Subcutaneous adipose tissue (tissue), 4 donors: ENCODE data around the gene TNRC6A. TPM values are rescaled to one million over a fixed set of nuclear protein-coding genes. Genes with fewer than 3 reads are reported as not detected.

Experiments used
- total RNA-seq, 4 donors: library from RNA; depleted of rRNA; stranded (reverse); fragments of >200 nt; gene quantifications; one replicate each; pipeline ENCODE4 v1.1.0, GENCODE V29; 2016
- TF ChIP-seq, protein P1 (sequence below): fragments of 450-650 bp; IDR thresholded peaks from one replicate; pipeline ENCODE4 v1.5.1; 2016; ENCODE audit warnings: low read depth, mild to moderate bottlenecking, control low read depth, antibody characterized with exemption, moderate library complexity

TNRC6A gene
- total RNA-seq, 4 donors from 2014 or later: 52.4 to 72.9 (median 58.1) TPM

DNA sequence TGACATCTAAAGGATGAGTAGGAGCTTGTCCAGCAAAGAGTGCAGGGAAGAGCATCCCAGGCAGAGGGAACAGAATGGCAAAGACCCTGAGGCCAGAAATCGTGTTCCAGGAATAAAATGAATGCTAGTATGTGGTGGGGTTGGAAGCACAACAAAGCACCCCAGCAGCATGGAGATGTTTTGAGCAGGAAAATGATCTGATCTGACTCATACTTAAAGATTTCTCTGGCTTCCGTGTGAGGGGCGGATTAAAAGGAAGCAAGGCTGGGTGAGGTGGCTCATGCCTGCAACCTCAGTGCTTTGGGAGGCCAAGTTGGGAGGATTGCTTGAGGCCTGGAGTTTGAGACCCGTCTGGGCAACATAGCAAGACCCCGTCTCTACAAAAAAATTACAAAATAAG is 118.6 kb downstream of the TNRC6A start:
- TF ChIP-seq, protein P1, sequence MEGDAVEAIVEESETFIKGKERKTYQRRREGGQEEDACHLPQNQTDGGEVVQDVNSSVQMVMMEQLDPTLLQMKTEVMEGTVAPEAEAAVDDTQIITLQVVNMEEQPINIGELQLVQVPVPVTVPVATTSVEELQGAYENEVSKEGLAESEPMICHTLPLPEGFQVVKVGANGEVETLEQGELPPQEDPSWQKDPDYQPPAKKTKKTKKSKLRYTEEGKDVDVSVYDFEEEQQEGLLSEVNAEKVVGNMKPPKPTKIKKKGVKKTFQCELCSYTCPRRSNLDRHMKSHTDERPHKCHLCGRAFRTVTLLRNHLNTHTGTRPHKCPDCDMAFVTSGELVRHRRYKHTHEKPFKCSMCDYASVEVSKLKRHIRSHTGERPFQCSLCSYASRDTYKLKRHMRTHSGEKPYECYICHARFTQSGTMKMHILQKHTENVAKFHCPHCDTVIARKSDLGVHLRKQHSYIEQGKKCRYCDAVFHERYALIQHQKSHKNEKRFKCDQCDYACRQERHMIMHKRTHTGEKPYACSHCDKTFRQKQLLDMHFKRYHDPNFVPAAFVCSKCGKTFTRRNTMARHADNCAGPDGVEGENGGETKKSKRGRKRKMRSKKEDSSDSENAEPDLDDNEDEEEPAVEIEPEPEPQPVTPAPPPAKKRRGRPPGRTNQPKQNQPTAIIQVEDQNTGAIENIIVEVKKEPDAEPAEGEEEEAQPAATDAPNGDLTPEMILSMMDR: no peak

DNA sequence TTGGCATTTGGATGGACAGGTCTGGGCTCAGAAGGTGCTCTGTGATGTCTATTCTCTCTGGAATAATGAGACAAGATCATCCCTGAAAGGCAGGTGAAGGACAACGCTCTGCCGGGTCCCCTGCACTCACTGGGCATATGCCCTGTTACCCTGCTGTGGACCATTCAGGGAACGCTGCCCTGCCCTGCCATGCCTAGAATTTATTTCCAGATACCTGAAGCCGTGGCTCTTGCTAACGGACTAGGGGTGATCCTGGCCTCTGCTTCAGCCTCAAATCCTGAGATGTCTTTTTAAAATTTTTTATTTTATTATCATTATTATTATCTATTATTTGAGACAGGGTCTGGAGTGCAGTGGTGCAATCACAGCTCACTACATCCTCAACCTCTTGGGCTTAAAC is 120.2 kb downstream of the TNRC6A start:
- TF ChIP-seq, protein P1: no peak

DNA sequence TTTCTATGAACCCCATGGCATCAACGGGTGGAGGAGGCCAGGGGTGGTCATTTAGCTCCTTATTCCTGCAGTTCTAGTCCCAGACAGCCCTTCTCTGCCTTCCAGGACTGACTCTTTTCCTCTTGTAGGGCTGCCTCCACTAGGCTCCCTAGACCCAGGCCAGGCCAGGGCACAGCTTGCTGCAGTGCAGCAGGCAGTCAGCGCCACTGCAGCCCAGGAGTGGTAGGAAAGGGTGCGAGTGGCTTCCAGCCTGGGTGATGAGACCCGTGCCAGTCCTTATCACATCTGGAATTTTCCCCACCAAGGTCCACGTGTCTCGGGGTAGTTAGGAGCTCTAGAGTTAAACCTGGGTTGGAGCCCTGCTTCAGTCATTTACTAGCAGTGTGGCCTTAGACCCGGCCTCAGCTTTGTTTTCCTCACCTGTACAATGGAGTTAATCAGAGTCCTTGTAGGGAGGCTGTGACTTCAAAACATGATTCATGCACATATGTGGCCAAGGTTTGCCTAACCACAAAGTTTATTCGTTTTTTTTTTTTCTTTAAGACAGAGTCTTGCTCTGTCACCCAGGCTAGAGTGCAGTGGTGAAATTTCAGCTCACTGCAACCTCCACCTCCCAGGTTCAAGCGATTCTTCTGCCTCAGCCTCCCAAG is 121.0 kb downstream of the TNRC6A start:
- TF ChIP-seq, protein P1: no peak

DNA sequence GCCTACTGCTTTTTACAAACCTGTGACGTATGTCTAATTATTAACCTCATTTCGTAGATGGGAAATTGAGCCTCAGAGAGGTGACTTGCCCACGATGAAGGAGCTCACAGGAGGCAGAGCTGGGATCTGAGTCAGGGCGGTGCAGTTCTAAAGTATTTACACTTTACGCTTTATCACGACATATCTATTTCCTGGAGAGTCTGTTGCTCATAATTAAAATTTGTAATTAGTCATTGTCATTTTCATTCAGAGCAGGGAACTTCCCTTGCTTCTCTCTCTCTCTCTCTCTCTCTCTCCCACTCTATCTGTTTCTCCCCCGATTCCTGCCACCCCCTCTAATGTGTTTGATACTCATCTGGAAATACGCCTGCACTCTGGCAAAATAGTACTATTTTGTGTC is 122.2 kb downstream of the TNRC6A start:
- TF ChIP-seq, protein P1: no peak

DNA sequence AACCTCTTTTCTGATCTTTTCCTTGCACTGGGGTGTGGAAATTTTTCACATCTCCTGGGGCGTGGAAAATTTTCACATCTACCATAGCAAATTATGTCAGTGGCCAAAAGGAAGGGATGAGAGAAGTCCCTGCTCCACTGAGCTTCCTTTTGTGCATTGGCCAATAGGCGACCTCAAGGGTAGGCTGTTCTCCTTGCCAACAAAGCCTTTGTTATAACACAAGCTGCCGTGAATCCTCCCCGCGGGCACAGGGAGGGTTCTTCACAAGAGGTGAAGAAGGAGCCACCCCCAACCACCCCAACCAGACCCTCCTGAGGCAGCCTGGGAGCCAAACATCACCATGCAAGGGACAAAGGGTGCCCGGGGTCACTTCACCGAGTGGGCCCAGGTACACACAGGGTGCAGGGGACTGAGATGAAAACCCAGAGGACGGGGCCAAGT is 122.8 kb downstream of the TNRC6A start:
- TF ChIP-seq, protein P1: no peak

DNA sequence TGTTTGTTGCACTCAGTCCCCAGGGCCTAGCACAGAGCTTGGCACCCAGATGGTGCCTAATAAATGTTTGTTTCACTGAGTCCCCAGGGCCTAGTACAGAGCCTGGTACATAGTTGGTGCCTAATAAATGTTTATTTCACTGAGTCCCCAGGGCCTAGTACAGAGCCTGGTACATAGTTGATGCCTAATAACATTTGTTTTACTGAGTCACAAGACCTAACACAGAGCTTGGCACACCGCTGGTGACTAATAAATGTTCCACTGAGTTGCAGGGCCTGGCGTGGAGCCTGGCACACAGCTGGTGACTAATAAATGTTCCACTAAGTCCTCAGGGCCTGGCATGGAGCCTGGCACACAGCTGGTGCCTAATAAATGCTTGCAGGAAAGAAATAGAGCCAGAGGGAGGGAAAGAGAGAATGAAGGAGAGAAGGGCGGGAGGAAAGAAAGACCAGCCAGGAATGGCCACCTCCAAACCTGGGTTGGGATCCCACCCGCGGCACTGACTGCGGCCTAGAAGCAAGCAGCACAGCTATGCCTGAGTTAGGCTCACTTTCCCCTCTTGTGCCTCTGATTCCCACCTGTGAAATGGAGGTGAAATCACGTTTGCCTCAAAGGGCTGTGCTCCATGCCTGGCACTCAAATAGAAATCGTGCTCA is 123.8 kb downstream of the TNRC6A start:
- TF ChIP-seq, protein P1: no peak

DNA sequence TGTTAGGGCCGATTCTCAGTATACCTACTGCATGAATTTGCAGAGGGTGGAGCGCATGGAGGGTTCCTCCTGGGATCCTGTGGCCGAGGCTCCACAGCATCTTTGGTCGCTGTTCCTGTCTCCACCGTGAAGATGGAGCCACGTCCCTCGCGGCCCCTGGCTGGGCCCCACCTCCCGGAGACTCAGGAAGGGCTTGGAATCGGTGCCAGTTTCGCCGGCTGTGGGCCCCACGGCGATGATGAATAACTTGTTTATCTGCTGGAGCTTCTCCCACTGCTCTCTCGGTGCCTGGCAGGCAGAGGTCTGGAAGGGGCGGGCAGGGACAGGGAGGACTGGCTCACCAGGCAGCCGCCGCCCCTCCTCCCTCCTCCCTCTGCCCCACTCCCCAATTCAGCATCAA is 124.4 kb downstream of the TNRC6A start:
- TF ChIP-seq, protein P1: no peak
